HEK293T (cell line): ENCODE results near the gene PSMD5.

Experiments used
- SUZ12 ChIP-seq: fragments of 450-650 bp; IDR thresholded peaks from 2 replicates; pipeline ENCODE4 v1.6.1; 2016; ENCODE audit warnings: mild to moderate bottlenecking
- ZNF384 ChIP-seq: fragments of 450-650 bp; IDR thresholded peaks from 2 replicates; pipeline ENCODE4 v1.6.1; 2016

DNA sequence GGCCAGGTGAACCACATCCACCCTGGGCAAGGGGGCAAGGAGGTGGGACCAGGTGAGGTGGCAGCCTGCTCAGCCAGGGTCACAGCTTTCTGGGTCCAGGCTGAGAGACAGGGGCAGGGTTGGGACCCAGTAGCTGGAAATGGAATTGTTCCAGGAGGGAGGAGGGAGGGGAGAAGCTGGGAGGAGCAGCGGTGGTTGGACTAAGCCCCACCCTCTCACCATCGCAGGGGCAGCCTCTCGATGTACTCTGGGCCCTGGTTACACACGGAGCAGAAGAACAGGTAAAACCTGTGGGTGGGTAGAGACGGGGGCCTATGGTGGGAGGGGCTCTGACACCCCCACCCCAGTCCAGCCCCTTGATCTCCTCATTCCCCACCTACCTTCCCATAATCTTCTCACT lies 23.1 kb upstream of the PSMD5 start:
- no peak for TF ChIP-seq SUZ12
- TF ChIP-seq ZNF384: no peak
